Activated T-cell treated with anti-CD3 and anti-CD28 coated beads, Interleukin-2, amount 50 U/mL, for 24 hours (primary cell): ENCODE results near the gene SRBD1.

Experiments
- DNase-seq: peaks from one replicate; pipeline ENCODE4 v3.0.0-alpha.2; 2020
- H3K27ac Mint-ChIP-seq: 2 replicates; pipeline ENCODE4 v1.8.0; 2020; ENCODE audit warnings: mild to moderate bottlenecking, mixed read lengths
- H3K27me3 Mint-ChIP-seq: 2 replicates; pipeline ENCODE4 v1.8.0; 2020; ENCODE audit warnings: mixed read lengths
- H3K36me3 Mint-ChIP-seq: 2 replicates; pipeline ENCODE4 v1.8.0; 2020; ENCODE audit warnings: low read depth, mixed read lengths
- H3K4me1 Mint-ChIP-seq: 2 replicates; pipeline ENCODE4 v1.8.0; 2020; ENCODE audit warnings: low read depth, mixed read lengths
- H3K4me3 Mint-ChIP-seq: 2 replicates; pipeline ENCODE4 v1.8.0; 2020; ENCODE audit warnings: mild to moderate bottlenecking, moderate library complexity, mixed read lengths
- H3K9me3 Mint-ChIP-seq: 2 replicates; pipeline ENCODE4 v1.8.0; 2020; ENCODE audit warnings: mixed read lengths

The SRBD1 gene

GRCh38 chr2:45617496-45617895, 6.4 kb upstream of the SRBD1 start:
- Mint-ChIP-seq H3K4me1 (peaks cover 5% of the 10 kb centered on the region), H3K9me3 (no peaks in the 10 kb centered on the region), H3K27me3 (peaks cover 10% of the 10 kb centered on the region), H3K4me3 (no peak overlapping the region), H3K27ac (no peak overlapping the region), H3K36me3 (no peaks in the 10 kb centered on the region)
- DNase-seq = no peak

- no peaks in the 10 kb centered on the region for H3K36me3 Mint-ChIP-seq
- peaks cover 7% of the 10 kb centered on the region for H3K4me1 Mint-ChIP-seq
- no peak for DNase-seq
- no peak overlapping the region for H3K27ac Mint-ChIP-seq
- no peak overlapping the region for H3K4me3 Mint-ChIP-seq
- H3K27me3 Mint-ChIP-seq = peaks cover 7% of the 10 kb centered on the region
- H3K9me3 Mint-ChIP-seq = no peaks in the 10 kb centered on the region
Observed at GRCh38 chr2:45616658-45617411, 5.8 kb upstream of the SRBD1 start.

GRCh38 chr2:45614871-45615415, 3.9 kb upstream of the SRBD1 start:
- Mint-ChIP-seq H3K36me3 (peaks cover 8% of the 10 kb centered on the region), H3K4me3 (no peak overlapping the region), H3K9me3 (no peaks in the 10 kb centered on the region), H3K27me3 (peaks cover 3% of the 10 kb centered on the region), H3K4me1 (peaks cover 16% of the 10 kb centered on the region), H3K27ac (no peak overlapping the region)
- DNase-seq = no peak

- Mint-ChIP-seq H3K27me3 (no peaks in the 10 kb centered on the region), H3K36me3 (peaks cover 8% of the 10 kb centered on the region), H3K4me1 (peaks cover 19% of the 10 kb centered on the region), H3K9me3 (no peaks in the 10 kb centered on the region), H3K27ac (no peak overlapping the region), H3K4me3 (no peak overlapping the region)
- no peak for DNase-seq
Observed at GRCh38 chr2:45614330-45614729, 3.3 kb upstream of the SRBD1 start.

GRCh38 chr2:45612731-45613130, 1.7 kb upstream of the SRBD1 start:
- Mint-ChIP-seq H3K27me3 (no peaks in the 10 kb centered on the region), H3K36me3 (peaks cover 8% of the 10 kb centered on the region), H3K4me1 (peaks cover 27% of the 10 kb centered on the region), H3K9me3 (no peaks in the 10 kb centered on the region), H3K27ac (no peak overlapping the region), H3K4me3 (no peak overlapping the region)
- DNase-seq = no peak

GRCh38 chr2:45612285-45612684, 1.2 kb upstream of the SRBD1 start:
- H3K4me3 Mint-ChIP-seq = no peak overlapping the region
- H3K27ac Mint-ChIP-seq = no peak overlapping the region
- DNase-seq = no peak
- peaks cover 8% of the 10 kb centered on the region for H3K36me3 Mint-ChIP-seq
- no peaks in the 10 kb centered on the region for H3K27me3 Mint-ChIP-seq
- no peaks in the 10 kb centered on the region for H3K9me3 Mint-ChIP-seq
- peaks cover 28% of the 10 kb centered on the region for H3K4me1 Mint-ChIP-seq

GRCh38 chr2:45610281-45611019, 617 bp downstream of the SRBD1 start:
- Mint-ChIP-seq H3K27me3 (no peaks in the 10 kb centered on the region), H3K36me3 (peaks cover 8% of the 10 kb centered on the region)
- DNase-seq = peak; percentile 68

GRCh38 chr2:45607701-45608100, 3.4 kb downstream of the SRBD1 start:
- H3K4me3 Mint-ChIP-seq = no peak overlapping the region
- no peaks in the 10 kb centered on the region for H3K27me3 Mint-ChIP-seq
- H3K4me1 Mint-ChIP-seq = peaks cover 37% of the 10 kb centered on the region
- H3K36me3 Mint-ChIP-seq = peaks cover 29% of the 10 kb centered on the region
- no peaks in the 10 kb centered on the region for H3K9me3 Mint-ChIP-seq
- no peak overlapping the region for H3K27ac Mint-ChIP-seq
- DNase-seq = no peak

More at GRCh38 chr2:45610281-45611019, 617 bp downstream of the SRBD1 start:
- Mint-ChIP-seq H3K4me3 (peak overlapping the region; percentile 97), H3K27ac (peak overlapping the region; percentile 98), H3K4me1 (peaks cover 31% of the 10 kb centered on the region), H3K9me3 (no peaks in the 10 kb centered on the region)

GRCh38 chr2:45606796-45607195, 4.3 kb downstream of the SRBD1 start:
- Mint-ChIP-seq H3K9me3 (no peaks in the 10 kb centered on the region), H3K4me3 (no peak overlapping the region), H3K36me3 (peaks cover 38% of the 10 kb centered on the region), H3K27me3 (no peaks in the 10 kb centered on the region), H3K4me1 (peaks cover 34% of the 10 kb centered on the region), H3K27ac (no peak overlapping the region)
- no peak for DNase-seq

- no peak for DNase-seq
- Mint-ChIP-seq H3K4me1 (peaks cover 25% of the 10 kb centered on the region), H3K27ac (no peak overlapping the region), H3K36me3 (peaks cover 45% of the 10 kb centered on the region), H3K4me3 (no peak overlapping the region), H3K27me3 (no peaks in the 10 kb centered on the region), H3K9me3 (no peaks in the 10 kb centered on the region)
Observed at GRCh38 chr2:45605116-45605515, 6.0 kb downstream of the SRBD1 start.

- no peaks in the 10 kb centered on the region for H3K27me3 Mint-ChIP-seq
- peaks cover 70% of the 10 kb centered on the region for H3K36me3 Mint-ChIP-seq
- no peaks in the 10 kb centered on the region for H3K9me3 Mint-ChIP-seq
- DNase-seq = no peak
- H3K27ac Mint-ChIP-seq = no peak overlapping the region
- H3K4me1 Mint-ChIP-seq = peaks cover 9% of the 10 kb centered on the region
- H3K4me3 Mint-ChIP-seq = no peak overlapping the region
Observed at GRCh38 chr2:45602624-45603023, 8.4 kb downstream of the SRBD1 start.

GRCh38 chr2:45598545-45598944, 12.5 kb downstream of the SRBD1 start:
- H3K4me3 Mint-ChIP-seq = no peak overlapping the region
- DNase-seq = no peak
- H3K36me3 Mint-ChIP-seq = peaks cover 93% of the 10 kb centered on the region
- H3K27me3 Mint-ChIP-seq = no peaks in the 10 kb centered on the region
- no peak overlapping the region for H3K27ac Mint-ChIP-seq
- no peaks in the 10 kb centered on the region for H3K9me3 Mint-ChIP-seq
- H3K4me1 Mint-ChIP-seq = peaks cover 11% of the 10 kb centered on the region

- H3K36me3 Mint-ChIP-seq = peaks cover 92% of the 10 kb centered on the region
- no peak for DNase-seq
- H3K4me3 Mint-ChIP-seq = no peak overlapping the region
- no peaks in the 10 kb centered on the region for H3K9me3 Mint-ChIP-seq
- H3K27me3 Mint-ChIP-seq = no peaks in the 10 kb centered on the region
- H3K27ac Mint-ChIP-seq = no peak overlapping the region
- H3K4me1 Mint-ChIP-seq = peaks cover 11% of the 10 kb centered on the region
Observed at GRCh38 chr2:45596761-45597160, 14.3 kb downstream of the SRBD1 start.

GRCh38 chr2:45595721-45596435, 15.2 kb downstream of the SRBD1 start:
- DNase-seq = no peak
- Mint-ChIP-seq H3K27me3 (no peaks in the 10 kb centered on the region), H3K4me3 (no peak overlapping the region), H3K27ac (no peak overlapping the region), H3K4me1 (peaks cover 17% of the 10 kb centered on the region), H3K9me3 (peaks cover 2% of the 10 kb centered on the region), H3K36me3 (peaks cover 93% of the 10 kb centered on the region)
